22Rv1 (cell line): ENCODE measurements around the gene XPC.

Experiments used
- CTCF ChIP-seq: fragments of 450-650 bp; IDR thresholded peaks from 2 replicates; pipeline ENCODE4 v1.5.1; 2017; ENCODE audit warnings: mild to moderate bottlenecking
- ZFX ChIP-seq: fragments of 450-650 bp; IDR thresholded peaks from 2 replicates; pipeline ENCODE4 v1.6.1; 2017; ENCODE audit warnings: antibody characterized with exemption, borderline replicate concordance

- TF ChIP-seq CTCF (peak; percentile 29; the same call in 1 of the 2 replicates), ZFX (no peak)
Observed at GRCh38 chr3:14125193-14126016, 53.0 kb downstream of the XPC start.
